Epidermal melanocyte (primary cell): Measurements from ENCODE around the gene POLDIP3.
"Not testable (repeated sequence)": the region's sequence is repeated elsewhere in the genome, so short reads cannot be mapped to it uniquely, and the experiment has no call there.

Source experiments
- DNase-seq: peaks from one replicate; pipeline ENCODE4 v3.0.0; 2011; ENCODE audit warnings: low spot score; ENCODE audit not compliant: insufficient read length

The POLDIP3 gene

DNA sequence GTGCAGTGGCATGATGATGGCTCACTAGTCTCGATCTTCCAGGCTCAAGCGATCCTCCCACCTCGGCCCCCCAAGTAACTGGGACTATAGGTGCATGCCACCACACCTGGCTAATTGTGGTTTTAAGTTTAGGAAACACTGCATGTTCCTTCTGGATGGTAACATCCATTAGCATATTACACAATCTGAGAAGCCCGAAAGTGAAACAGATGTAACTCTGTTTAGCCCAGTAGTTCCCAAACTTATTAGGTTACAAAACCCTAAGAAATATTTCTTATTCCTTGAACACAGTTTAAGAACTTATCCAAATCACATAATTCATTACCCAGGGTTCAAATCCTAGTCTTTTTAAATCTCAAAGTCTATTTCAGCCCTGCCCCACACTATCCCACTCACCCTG, 28.3 kb downstream of the POLDIP3 start:
- DNase-seq, result no peak

- no peak for DNase-seq
Observed at GRCh38 chr22:42585096-42585495, 29.6 kb downstream of the POLDIP3 start.

DNA sequence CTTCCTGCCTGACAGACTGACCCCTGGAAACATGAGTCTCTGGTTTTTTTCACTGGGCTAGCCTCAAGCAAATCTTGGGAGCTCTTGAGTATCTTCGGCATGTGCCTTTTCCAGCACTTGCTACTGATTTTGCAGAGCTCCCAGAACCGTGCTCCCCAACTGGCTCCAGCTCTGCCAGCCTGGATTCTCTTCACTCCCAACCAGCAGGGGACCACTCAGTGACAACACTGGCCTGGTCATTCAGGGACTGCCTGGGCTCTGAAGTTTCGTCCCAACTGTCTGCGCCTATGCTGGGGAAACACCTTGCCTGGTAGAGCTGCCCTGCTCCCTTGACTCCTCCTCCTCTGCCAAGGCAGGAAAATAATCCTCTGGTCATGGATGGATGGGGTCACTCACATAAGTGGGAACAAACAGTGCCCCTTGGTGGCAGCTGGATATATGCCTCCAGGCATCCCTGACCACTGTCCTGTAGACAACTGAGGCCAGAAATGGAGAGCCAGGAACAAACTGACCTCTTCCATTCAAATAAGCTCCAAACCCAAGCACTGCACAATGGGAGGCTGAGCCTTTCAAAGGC, 30.2 kb downstream of the POLDIP3 start:
- DNase-seq, result no peak

DNA sequence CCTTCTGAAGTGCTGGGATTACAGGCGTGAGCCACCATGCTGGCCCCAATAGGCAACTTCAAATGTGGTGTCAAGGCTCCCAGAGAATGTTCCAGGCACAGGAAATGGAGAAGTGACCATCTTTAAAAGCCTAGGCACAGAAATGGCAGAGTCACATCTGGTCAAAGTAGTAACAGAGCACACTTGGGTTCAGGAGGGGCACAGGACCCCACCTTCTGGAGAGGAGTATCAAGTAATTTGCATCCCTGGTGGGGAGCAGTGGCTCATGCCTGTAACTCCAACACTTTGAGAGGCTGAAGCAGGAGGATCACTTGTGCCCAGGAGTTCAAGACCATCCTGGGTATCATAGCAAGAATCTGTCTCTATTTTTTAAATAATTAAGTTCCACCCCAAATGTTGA, 31.7 kb downstream of the POLDIP3 start:
- DNase-seq, result no peak

GRCh38 chr22:42581762-42582716, 32.6 kb downstream of the POLDIP3 start:
- peak; percentile 68 for DNase-seq

- not testable (repeated sequence) for DNase-seq
Observed at GRCh38 chr22:42581194-42581761, 33.4 kb downstream of the POLDIP3 start.

GRCh38 chr22:42580040-42580439, 34.6 kb downstream of the POLDIP3 start:
- not testable (repeated sequence) for DNase-seq

- no peak for DNase-seq
Observed at GRCh38 chr22:42577623-42578240, 37.0 kb downstream of the POLDIP3 start.

DNA sequence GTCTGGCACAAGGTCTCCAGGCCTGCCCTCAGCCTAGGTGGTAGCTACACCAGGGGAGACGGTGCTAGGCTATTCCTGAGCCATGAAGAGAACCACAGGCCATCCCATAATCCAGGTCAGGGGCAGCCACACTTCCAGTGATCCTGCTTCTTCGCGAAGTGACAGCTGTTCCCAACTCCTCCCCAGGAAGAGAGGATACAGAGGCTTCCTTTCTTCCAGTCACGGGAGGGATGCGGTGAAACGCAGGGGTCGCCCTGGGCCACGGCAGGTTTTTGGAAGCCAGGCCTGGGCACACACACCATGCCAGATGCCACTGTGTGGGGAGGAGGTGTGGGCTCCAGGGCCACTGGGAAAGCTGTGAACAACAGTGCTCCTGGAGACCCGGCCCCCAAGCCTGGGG, 37.5 kb downstream of the POLDIP3 start:
- not testable (repeated sequence) for DNase-seq

GRCh38 chr22:42575996-42576574, 38.6 kb downstream of the POLDIP3 start:
- not testable (repeated sequence) for DNase-seq

DNA sequence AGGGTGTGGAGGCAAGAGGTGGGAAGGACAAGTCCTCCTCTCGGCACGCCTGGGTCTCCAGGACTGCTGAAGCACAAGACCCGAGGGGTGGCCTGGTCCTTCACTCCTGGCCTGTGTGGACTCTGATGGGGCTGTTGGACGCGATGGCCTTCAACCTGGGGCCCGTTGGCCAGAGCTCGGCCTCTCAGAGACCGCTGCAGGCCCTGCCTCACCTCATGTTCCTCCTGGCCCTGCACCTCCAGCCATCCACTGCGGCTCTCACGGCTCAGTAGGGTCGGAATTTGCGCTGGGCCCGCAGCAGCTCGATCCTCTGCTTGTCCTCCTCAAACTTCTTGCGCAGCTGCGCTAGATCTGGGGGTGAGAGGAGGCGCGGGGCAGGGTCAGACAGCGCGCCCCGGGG, 40.2 kb downstream of the POLDIP3 start:
- not testable (repeated sequence) for DNase-seq

DNA sequence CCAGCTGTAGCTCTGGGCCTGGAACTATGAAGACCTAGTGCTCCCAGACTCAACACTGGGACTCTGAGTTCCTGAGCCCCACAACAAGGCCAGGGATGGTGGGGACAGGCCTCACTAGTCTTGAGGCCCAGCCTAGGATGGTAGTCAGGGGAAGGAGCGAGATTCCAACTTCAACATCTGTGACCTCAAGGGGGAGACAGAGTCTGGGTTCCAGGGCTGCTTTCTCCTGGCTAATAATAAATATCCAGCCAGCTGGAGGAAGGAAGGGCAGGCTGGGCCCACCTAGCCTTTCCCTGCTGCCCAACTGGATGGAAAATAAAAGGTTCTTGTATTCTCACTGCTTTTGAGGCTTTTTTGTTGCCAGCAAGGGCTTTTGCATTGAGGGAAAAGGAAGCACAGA, 40.6 kb downstream of the POLDIP3 start:
- not testable (repeated sequence) for DNase-seq

DNA sequence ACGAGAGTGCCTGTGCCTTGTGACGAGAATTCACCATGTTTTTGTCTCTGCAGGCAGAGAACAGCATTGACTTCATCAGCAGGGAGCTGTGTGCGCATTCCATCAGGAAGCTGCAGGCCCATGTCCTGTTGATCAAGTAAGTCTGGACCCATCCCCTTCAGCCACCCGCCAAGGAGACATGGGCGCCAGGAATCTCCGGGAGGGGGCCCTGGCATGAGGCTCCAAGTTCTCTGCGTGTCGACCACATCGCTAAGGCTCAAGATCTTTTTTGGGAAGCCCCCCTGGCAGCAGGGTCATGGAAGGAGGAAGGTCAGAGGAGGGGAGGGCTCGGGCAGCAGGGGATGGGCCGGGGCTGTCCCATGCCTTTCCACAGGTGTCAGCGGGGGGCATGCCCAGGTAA, 43.6 kb downstream of the POLDIP3 start:
- DNase-seq, result not testable (repeated sequence)

DNA sequence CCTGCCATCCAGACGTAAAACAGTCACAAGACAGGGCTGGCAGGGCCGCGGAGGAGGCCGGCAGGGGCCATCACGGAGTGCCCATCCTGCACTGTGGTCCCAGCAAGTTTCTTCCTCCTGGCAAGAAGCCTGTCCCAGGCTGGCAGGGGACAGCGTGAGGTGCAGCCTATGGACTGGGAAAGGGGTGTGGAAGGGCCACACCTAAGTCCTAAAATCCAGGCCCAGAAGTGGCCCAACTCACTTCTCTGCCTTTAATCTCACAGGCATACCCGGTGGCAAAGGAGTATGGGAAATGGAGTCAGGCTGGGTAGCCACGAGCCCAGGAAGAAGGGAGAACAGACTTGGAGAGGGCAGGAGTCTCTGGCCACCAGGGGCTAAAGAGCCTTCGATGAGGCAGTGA, 44.1 kb downstream of the POLDIP3 start:
- DNase-seq, result not testable (repeated sequence)

GRCh38 chr22:42567950-42568349, 46.7 kb downstream of the POLDIP3 start:
- DNase-seq, result not testable (repeated sequence)

GRCh38 chr22:42565956-42566355, 48.7 kb downstream of the POLDIP3 start:
- no peak for DNase-seq

GRCh38 chr22:42564699-42565098, 50.0 kb downstream of the POLDIP3 start:
- no peak for DNase-seq

GRCh38 chr22:42563943-42564342, 50.7 kb downstream of the POLDIP3 start:
- not testable (repeated sequence) for DNase-seq

- DNase-seq, result no peak
Observed at GRCh38 chr22:42562684-42563083, 52.0 kb downstream of the POLDIP3 start.

DNA sequence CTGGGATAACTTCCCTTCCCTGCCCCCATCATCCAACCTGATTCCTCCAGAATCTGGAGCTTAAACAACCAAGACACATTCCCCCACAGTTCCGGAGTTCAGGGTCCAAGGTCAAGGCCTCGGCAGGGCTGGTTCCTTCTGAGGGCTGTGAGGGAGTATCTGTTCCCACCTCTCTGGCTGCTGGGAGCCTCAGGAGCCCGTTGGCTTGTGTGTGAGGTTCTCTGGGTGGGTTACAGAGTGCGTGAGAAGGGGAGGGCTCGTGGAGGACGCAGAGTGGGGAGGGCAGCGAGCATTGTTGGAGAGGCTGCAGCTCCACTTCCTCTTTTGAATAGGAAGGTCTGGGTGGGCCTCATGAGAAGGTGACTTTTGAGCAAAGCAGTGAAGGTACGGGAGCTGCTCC, 52.4 kb downstream of the POLDIP3 start:
- no peak for DNase-seq

GRCh38 chr22:42561856-42562255, 52.8 kb downstream of the POLDIP3 start:
- no peak for DNase-seq
